ENCODE results near the gene TREH. TPM values are rescaled to one million over a fixed set of nuclear protein-coding genes. Genes with fewer than 3 reads are reported as not detected.

The TREH gene
- total RNA-seq, 4 donors from 2014 or later, result not detected

DNA sequence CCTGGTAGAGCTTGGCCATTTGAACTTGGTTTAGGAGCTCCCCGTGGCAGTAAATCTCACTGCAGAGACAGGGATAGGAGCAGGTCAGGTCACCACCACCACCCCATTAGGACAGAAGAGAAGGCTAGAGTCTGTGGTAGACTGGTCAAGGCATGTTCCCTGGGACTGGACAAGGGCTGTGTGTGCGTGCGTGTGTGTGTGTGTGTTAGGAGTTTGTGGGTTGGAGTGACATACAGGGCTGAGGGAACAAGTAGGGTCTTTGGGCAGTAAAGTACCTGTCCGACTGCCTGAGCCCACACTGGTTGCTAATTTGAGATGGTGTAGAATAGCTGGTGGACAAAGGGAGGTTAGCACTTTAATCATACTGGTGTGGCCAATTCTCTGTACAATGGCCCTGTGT is 16.1 kb downstream of the TREH start:
- TF ChIP-seq CTCF (IDR thresholded peaks at IDR 0.05 in 4 of 5, conservative IDR thresholded peaks at IDR 0.05 in 1 of 5) (no peak), POLR2A (IDR thresholded peaks at IDR 0.05) (no peak)
- ATAC-seq (no peak), DNase-seq (no peak)
- intact Hi-C loops (cut with DNase I; ENCODE audit: low total_unique reads) (no loop called here), in situ Hi-C loops (cut with MboI; ENCODE audit: low sequenced_read_pairs in 4 of 4) (no loop called here)
- no peaks in the 10 kb centered on the region for H3K9me3 ChIP-seq
- H3K36me3 ChIP-seq, result no peaks in the 10 kb centered on the region
- no peaks in the 10 kb centered on the region for H3K27me3 ChIP-seq
- no peak overlapping the region for H3K4me3 ChIP-seq
- H3K4me1 ChIP-seq, result peaks cover 0 to 11% of the 10 kb centered on the region in 2 donors
- H3K27ac ChIP-seq, result no peak overlapping the region

DNA sequence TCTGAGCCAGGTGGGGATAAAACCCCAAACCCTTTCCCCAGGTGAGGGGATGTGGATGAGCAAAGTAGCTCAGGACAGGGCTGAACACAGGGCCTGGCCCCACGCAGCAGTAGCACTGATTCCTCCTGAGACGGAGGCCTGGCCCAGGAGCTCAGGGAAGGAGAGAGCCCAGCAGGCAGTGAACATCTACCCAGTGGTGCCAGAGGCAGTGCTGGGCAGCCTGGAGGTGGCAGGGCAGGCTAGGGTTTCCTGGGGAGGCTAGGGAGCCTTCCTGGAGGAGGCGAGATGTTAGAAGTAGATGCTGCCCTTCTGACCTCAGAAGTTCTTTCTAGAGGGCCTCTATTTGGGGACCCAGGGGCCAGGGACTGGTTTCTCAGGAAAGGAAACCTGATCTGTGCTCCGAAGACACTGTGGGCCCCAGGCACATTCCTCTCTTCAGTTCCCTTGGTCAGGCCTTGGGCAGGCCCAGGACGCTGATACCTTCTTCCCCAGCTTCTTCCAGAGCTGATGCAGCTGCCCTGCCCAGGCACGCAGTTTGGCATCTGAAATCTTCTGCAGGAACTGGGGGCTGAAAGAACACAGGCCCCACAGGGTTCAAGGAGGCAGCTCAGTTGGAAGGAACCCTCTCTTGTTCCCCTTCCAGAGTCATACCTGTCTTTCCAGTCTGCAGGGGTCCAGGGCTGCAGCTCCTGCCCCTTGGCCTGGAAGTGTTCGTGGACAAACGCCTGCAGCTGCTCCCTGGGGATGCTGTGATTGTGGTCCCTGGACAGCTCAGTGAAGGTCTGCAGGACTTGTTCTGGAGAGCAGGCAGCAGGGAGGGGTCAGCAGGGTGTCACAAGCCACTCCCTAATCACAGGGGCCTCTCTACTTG is 16.8 kb downstream of the TREH start:
- Histone ChIP-seq H3K4me1 (peaks cover 0 to 11% of the 10 kb centered on the region in 2 donors), H3K27me3 (no peaks in the 10 kb centered on the region), H3K36me3 (no peaks in the 10 kb centered on the region), H3K27ac (no peak overlapping the region), H3K9me3 (no peaks in the 10 kb centered on the region), H3K4me3 (no peak overlapping the region)
- TF ChIP-seq CTCF (IDR thresholded peaks at IDR 0.05 in 4 of 5, conservative IDR thresholded peaks at IDR 0.05 in 1 of 5) (no peak), POLR2A (IDR thresholded peaks at IDR 0.05) (no peak)
- intact Hi-C loops (cut with DNase I; ENCODE audit: low total_unique reads), result no loop called here
- DNase-seq (no peak), ATAC-seq (no peak)
- in situ Hi-C loops (cut with MboI; ENCODE audit: low sequenced_read_pairs in 4 of 4), result no loop called here

DNA sequence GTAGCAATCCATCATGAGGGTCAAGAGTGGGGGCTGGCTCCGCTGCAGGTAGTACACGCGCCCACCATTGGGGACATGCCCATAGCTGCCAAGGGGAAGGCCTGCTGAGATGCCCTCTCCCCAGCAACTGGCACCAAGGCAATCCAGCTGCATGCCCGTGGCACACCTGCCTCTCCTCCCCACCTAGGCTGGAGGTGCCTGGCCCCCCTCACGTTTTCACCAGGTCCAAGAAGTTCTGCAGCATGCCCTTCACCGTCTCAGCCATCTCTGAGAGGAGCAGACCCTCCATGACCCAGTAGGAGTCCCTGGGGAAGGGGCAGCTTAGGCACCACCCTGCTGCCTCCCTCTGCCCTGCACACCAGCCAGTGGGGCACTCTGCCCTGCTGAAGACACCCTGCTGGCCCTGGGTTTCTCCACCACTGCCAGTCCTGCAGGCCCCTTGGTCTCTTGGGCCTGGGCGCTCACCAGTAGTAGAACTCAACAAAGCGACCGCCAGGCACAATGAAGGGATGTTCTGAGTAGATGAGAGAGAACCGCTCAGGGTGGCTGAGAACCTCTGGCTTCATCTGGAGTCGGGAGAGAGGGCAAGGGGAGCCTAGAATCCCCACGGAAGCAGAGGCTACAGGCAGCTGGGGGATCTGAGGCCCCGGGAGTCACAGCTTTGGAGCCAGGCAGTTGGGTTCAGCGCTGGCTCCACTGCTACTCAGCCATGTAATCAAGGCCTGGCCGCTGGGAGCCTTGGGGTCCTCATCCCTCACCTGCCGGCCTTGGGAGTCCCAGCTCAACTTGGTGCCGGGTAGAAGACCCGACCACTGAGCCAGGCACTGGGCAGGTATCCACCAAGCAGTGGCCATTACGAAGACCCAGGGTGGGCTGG is 17.8 kb downstream of the TREH start:
- Histone ChIP-seq H3K27ac (no peak overlapping the region), H3K36me3 (peaks cover 0 to 4% of the 10 kb centered on the region in 2 donors), H3K4me3 (no peak overlapping the region), H3K9me3 (no peaks in the 10 kb centered on the region), H3K4me1 (peaks cover 0 to 11% of the 10 kb centered on the region in 2 donors), H3K27me3 (no peaks in the 10 kb centered on the region)
- TF ChIP-seq POLR2A (IDR thresholded peaks at IDR 0.05) (no peak), CTCF (IDR thresholded peaks at IDR 0.05 in 4 of 5, conservative IDR thresholded peaks at IDR 0.05 in 1 of 5) (no peak)
- DNase-seq (no peak), ATAC-seq (no peak)
- intact Hi-C loops (cut with DNase I; ENCODE audit: low total_unique reads) (no loop called here), in situ Hi-C loops (cut with MboI; ENCODE audit: low sequenced_read_pairs in 4 of 4) (no loop called here)

DNA sequence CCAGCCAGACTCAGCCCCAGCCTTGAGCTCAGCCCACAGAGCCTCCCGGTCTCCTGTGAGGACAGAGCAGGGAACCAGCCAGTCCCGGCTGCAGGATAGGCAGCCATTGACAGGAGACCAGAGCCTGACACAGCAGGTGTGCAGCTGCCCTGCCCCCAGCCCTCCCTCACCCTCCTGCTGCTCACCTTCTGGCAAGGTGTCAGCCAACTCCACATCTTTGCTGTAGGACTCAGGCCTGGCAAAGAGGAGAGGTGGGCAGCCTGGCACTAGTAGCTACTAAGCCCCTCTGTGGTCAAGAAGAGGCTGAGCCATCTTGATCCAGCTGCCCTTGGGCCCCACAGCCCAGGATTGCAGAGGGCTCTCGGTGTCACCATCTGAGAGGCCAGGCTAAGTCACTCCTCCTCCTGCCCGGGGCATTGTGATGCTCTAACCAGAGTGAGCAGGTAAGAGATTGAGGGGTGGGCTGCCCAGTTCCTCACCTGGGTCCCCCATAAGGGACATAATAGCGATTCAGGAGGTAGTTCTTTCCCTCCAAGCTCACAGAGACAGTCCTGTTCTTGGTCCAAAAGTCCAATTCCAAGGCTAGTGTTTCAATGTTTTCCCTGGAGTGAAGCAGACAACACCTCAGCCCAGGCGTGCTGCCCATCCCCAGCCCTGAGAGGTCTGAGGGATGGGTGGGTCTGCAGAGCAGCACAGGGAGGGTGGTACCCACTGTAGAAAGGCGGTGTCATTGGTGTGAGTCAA is 18.6 kb downstream of the TREH start:
- in situ Hi-C loops (cut with MboI; ENCODE audit: low sequenced_read_pairs in 4 of 4) (no loop called here), intact Hi-C loops (cut with DNase I; ENCODE audit: low total_unique reads) (no loop called here)
- Histone ChIP-seq H3K9me3 (no peaks in the 10 kb centered on the region), H3K36me3 (peaks cover 0 to 4% of the 10 kb centered on the region in 2 donors), H3K27me3 (no peaks in the 10 kb centered on the region), H3K4me1 (peaks cover 0 to 11% of the 10 kb centered on the region in 2 donors), H3K27ac (no peak overlapping the region), H3K4me3 (no peak overlapping the region)
- ATAC-seq (no peak), DNase-seq (no peak)
- TF ChIP-seq POLR2A (IDR thresholded peaks at IDR 0.05), result no peak
- no peak for TF ChIP-seq CTCF (IDR thresholded peaks at IDR 0.05 in 4 of 5, conservative IDR thresholded peaks at IDR 0.05 in 1 of 5)
